Liver (tissue), 9 donors: ENCODE measurements around the gene SEPTIN8. TPM values are rescaled to one million over a fixed set of nuclear protein-coding genes. Genes with fewer than 3 reads are reported as not detected.
A peak's percentile ranks its signal among the peaks of the same experiment; 100 is the strongest.

Experiments
- DNase-seq: peaks from one replicate; pipeline ENCODE4 v3.0.0-alpha.2; 2017; ENCODE audit warnings: low spot score
- H3K27ac ChIP-seq, 2 donors: one replicate each; pipeline ENCODE4 v1.7.0; 2013; ENCODE audit warnings: inconsistent platforms in 2 of 2, low read length in 2 of 2, control low read depth in 1 of 2, low read depth in 1 of 2, mild to moderate bottlenecking in 1 of 2
- H3K27me3 ChIP-seq, 4 donors: one replicate each; pipeline versions ENCODE4 v1.6.1 to v1.7.0; 2013; ENCODE audit warnings: low read length in 3 of 4, inconsistent platforms in 1 of 4, mild to moderate bottlenecking in 1 of 4, moderate library complexity in 1 of 4; ENCODE audit not compliant: control insufficient read depth in 4 of 4, insufficient read depth in 4 of 4
- H3K36me3 ChIP-seq, 4 donors: one replicate each; pipeline versions ENCODE4 v1.6.1 to v1.7.0; 2013; ENCODE audit warnings: low read length in 3 of 4, mild to moderate bottlenecking in 3 of 4, low read depth in 1 of 4, moderate library complexity in 1 of 4; ENCODE audit not compliant: control insufficient read depth in 4 of 4, insufficient read depth in 3 of 4
- H3K4me1 ChIP-seq, 4 donors: one replicate each; pipeline versions ENCODE4 v1.6.1 to v1.7.0; 2013; ENCODE audit warnings: low read length in 3 of 4, mild to moderate bottlenecking in 3 of 4, moderate library complexity in 1 of 4; ENCODE audit not compliant: control insufficient read depth in 4 of 4, insufficient read depth in 4 of 4
- H3K4me3 ChIP-seq, 3 donors: one replicate each; pipeline versions ENCODE4 v1.6.1 to v1.7.0; 2013; ENCODE audit warnings: low read length in 3 of 3, control low read depth in 1 of 3, low read depth in 1 of 3, mild to moderate bottlenecking in 1 of 3
- H3K9ac ChIP-seq, 2 donors: one replicate each; pipeline ENCODE4 v1.7.0; 2013; ENCODE audit warnings: low read length in 2 of 2, mild to moderate bottlenecking in 2 of 2, moderate library complexity in 2 of 2, control low read depth in 1 of 2, low read depth in 1 of 2
- H3K9me3 ChIP-seq, 4 donors: one replicate each; pipeline versions ENCODE4 v1.6.1 to v1.7.0; 2013; ENCODE audit warnings: low read length in 3 of 4; ENCODE audit not compliant: control insufficient read depth in 4 of 4
- ATF3 ChIP-seq: IDR thresholded peaks from 2 replicates; pipeline ENCODE4 v1.6.1; 2016; ENCODE audit warnings: antibody characterized with exemption
- CTCF ChIP-seq: fragments of 150-350 bp; IDR thresholded peaks from 2 replicates; pipeline ENCODE4 v1.5.1; 2017; ENCODE audit warnings: improper control_type of control experiment, low read depth, low read length; ENCODE audit not compliant: missing input control
- EGR1 ChIP-seq, 2 donors: IDR thresholded peaks; 2 replicates each; pipeline ENCODE4 v1.6.1; 2016 to 2018; ENCODE audit warnings: antibody characterized with exemption in 2 of 2, low read depth in 2 of 2
- FOXA1 ChIP-seq: IDR thresholded peaks from 2 replicates; pipeline ENCODE4 v1.6.1; 2016; ENCODE audit warnings: antibody characterized with exemption
- FOXA2 ChIP-seq: IDR thresholded peaks from 2 replicates; pipeline ENCODE4 v1.6.1; 2016; ENCODE audit warnings: antibody characterized with exemption
- GABPA ChIP-seq, 2 donors: IDR thresholded peaks in 1 of 2; conservative IDR thresholded peaks in 1 of 2; 2 replicates each; pipeline ENCODE4 v1.6.1; 2016; ENCODE audit warnings: antibody characterized with exemption in 2 of 2, mild to moderate bottlenecking in 1 of 2, moderate library complexity in 1 of 2
- HNF4A ChIP-seq, 2 donors: conservative IDR thresholded peaks; 2 replicates each; pipeline ENCODE4 v1.6.1; 2016; ENCODE audit warnings: antibody characterized with exemption in 2 of 2, mild to moderate bottlenecking in 2 of 2
- HNF4G ChIP-seq: IDR thresholded peaks from 2 replicates; pipeline ENCODE4 v1.6.1; 2016; ENCODE audit warnings: antibody characterized with exemption
- JUND ChIP-seq, 2 donors: IDR thresholded peaks; 2 replicates each; pipeline ENCODE4 v1.6.1; 2016; ENCODE audit warnings: antibody characterized with exemption in 2 of 2
- NR2F2 ChIP-seq: IDR thresholded peaks from 2 replicates; pipeline ENCODE4 v1.6.1; 2016; ENCODE audit warnings: antibody characterized with exemption
- RAD21 ChIP-seq, 2 donors: IDR thresholded peaks; 2 replicates each; pipeline ENCODE4 v1.6.1; 2016; ENCODE audit warnings: antibody characterized with exemption in 2 of 2, mild to moderate bottlenecking in 2 of 2
- RXRA ChIP-seq, 2 donors: IDR thresholded peaks; 2 replicates each; pipeline ENCODE4 v1.6.1; 2017 to 2018; ENCODE audit warnings: antibody characterized with exemption in 2 of 2, mild to moderate bottlenecking in 1 of 2
- SP1 ChIP-seq: IDR thresholded peaks from 2 replicates; pipeline ENCODE4 v1.6.1; 2018; ENCODE audit warnings: antibody characterized with exemption, mild to moderate bottlenecking
- TAF1 ChIP-seq: conservative IDR thresholded peaks from 2 replicates; pipeline ENCODE4 v1.6.1; 2016; ENCODE audit warnings: antibody characterized with exemption, mild to moderate bottlenecking
- YY1 ChIP-seq: IDR thresholded peaks from 2 replicates; pipeline ENCODE4 v1.6.1; 2016; ENCODE audit warnings: antibody characterized with exemption, mild to moderate bottlenecking
- WGBS: extraction: QIAGEN DNeasy Blood & Tissue Kit; methylation state at CpG from one replicate; pipeline ENCODE4 v1.1.7; 2013; 5-methylcytosine and 5-hydroxymethylcytosine counted together
- polyA plus RNA-seq, 2 donors: library from polyadenylated mRNA; stranded (reverse) in 1 of 2; unstranded in 1 of 2; fragments of 200-250 nt in 1 of 2; fragments of >200 nt in 1 of 2; fragmentation: Nextera tagmentation in 1 of 2; extraction: Ambion mirVana in 1 of 2; gene quantifications; one replicate each; pipeline versions ENCODE4 v1.2.1 to v1.2.3, GENCODE V29; 2013 to 2015
- total RNA-seq, 2 donors: library from RNA; depleted of rRNA; stranded (reverse); fragments of >200 nt; gene quantifications; one replicate each; pipeline ENCODE4 v1.2.3, GENCODE V29; 2014
- donor health status: healthy.
- donor health status: healthy.
- donor health status: healthy.
- donor health status: healthy.
- donor health status: healthy.

The SEPTIN8 gene
- total and polyA plus RNA-seq, 4 donors, result 4.7 to 16.5 (median 9.8) TPM

GRCh38 chr5:132824426-132824825 lies 47.4 kb upstream of the SEPTIN8 start:
- Histone ChIP-seq H3K27me3 (no peaks in the 10 kb centered on the region), H3K9ac (no peak overlapping the region), H3K4me3 (no peak overlapping the region), H3K4me1 (peaks cover 4 to 39% (median 27%) of the 10 kb centered on the region in 4 donors), H3K9me3 (no peaks in the 10 kb centered on the region), H3K36me3 (peaks cover 11 to 22% (median 18%) of the 10 kb centered on the region in 4 donors), H3K27ac (no peak overlapping the region)
- TF ChIP-seq JUND (IDR thresholded peaks at IDR 0.05) (no peak), TAF1 (no peak), SP1 (no peak)
- DNase-seq, result no peak
- WGBS, result 93% methylated on average over 3 of the region's 3 CpGs

GRCh38 chr5:132823481-132824050 lies 46.5 kb upstream of the SEPTIN8 start:
- DNase-seq, result no peak
- no peaks in the 10 kb centered on the region for H3K27me3 ChIP-seq
- no peak overlapping the region for H3K9ac ChIP-seq
- WGBS, result 94% methylated on average over 7 of the region's 7 CpGs
- H3K9me3 ChIP-seq, result no peaks in the 10 kb centered on the region
- peak overlapping the region in 1 of 2 donors; percentile 16 for H3K27ac ChIP-seq
- no peak for TF ChIP-seq FOXA2
- no peak for TF ChIP-seq HNF4A (conservative IDR thresholded peaks at IDR 0.05)
- TF ChIP-seq SP1, result no peak
- no peak for TF ChIP-seq HNF4G
- H3K4me3 ChIP-seq, result no peak overlapping the region
- H3K36me3 ChIP-seq, result peaks cover 11 to 22% (median 18%) of the 10 kb centered on the region in 4 donors
- H3K4me1 ChIP-seq, result peaks cover 4 to 32% (median 22%) of the 10 kb centered on the region in 4 donors

GRCh38 chr5:132822650-132823480 lies 45.8 kb upstream of the SEPTIN8 start:
- no peak overlapping the region for H3K27ac ChIP-seq
- peaks cover 11 to 22% (median 17%) of the 10 kb centered on the region in 4 donors for H3K36me3 ChIP-seq
- no peaks in the 10 kb centered on the region for H3K9me3 ChIP-seq
- no peak overlapping the region for H3K4me3 ChIP-seq
- H3K9ac ChIP-seq, result no peak overlapping the region
- DNase-seq, result no peak
- H3K27me3 ChIP-seq, result no peaks in the 10 kb centered on the region
- H3K4me1 ChIP-seq, result peaks cover 4 to 25% (median 15%) of the 10 kb centered on the region in 4 donors
- WGBS, result 80% methylated on average over 68 of the region's 68 CpGs
- TF ChIP-seq TAF1, result no peak
- no peak for TF ChIP-seq SP1
- no peak for TF ChIP-seq HNF4A (conservative IDR thresholded peaks at IDR 0.05)
- no peak for TF ChIP-seq EGR1 (IDR thresholded peaks at IDR 0.05; ENCODE audit: low read depth in 2 of 2)
- TF ChIP-seq ATF3, result no peak
- no peak for TF ChIP-seq RAD21 (IDR thresholded peaks at IDR 0.05)
- TF ChIP-seq RXRA (IDR thresholded peaks at IDR 0.05), result no peak
- no peak for TF ChIP-seq GABPA (IDR thresholded peaks at IDR 0.05 in 1 of 2, conservative IDR thresholded peaks at IDR 0.05 in 1 of 2)
- TF ChIP-seq NR2F2, result no peak
- TF ChIP-seq FOXA1, result no peak

- H3K4me3 ChIP-seq, result no peak overlapping the region
- no peaks in the 10 kb centered on the region for H3K27me3 ChIP-seq
- H3K36me3 ChIP-seq, result peaks cover 11 to 22% (median 15%) of the 10 kb centered on the region in 4 donors
- H3K27ac ChIP-seq, result peak overlapping the region; percentile 3 to 32
- no peak for DNase-seq
- TF ChIP-seq JUND (IDR thresholded peaks at IDR 0.05) (peak in 1 of 2 donors; percentile 29), RXRA (IDR thresholded peaks at IDR 0.05) (peak in 1 of 2 donors; percentile 10), NR2F2 (peak; percentile 12), RAD21 (IDR thresholded peaks at IDR 0.05) (peak; percentile 11 to 49), CTCF (no peak), YY1 (no peak), FOXA2 (peak; percentile 62), SP1 (peak; percentile 19), GABPA (IDR thresholded peaks at IDR 0.05 in 1 of 2, conservative IDR thresholded peaks at IDR 0.05 in 1 of 2) (no peak)
- 36% methylated on average over 1 of the region's 1 CpG for WGBS
- H3K4me1 ChIP-seq, result peaks cover 0 to 14% (median 9%) of the 10 kb centered on the region in 4 donors
- no peaks in the 10 kb centered on the region for H3K9me3 ChIP-seq
- no peak overlapping the region for H3K9ac ChIP-seq
Observed at GRCh38 chr5:132821791-132822190, 44.8 kb upstream of the SEPTIN8 start.
